ENCODE measurements around the gene DCLRE1B.
"Not testable (repeated sequence)": the region's sequence is repeated elsewhere in the genome, so short reads cannot be mapped to it uniquely, and the experiment has no call there.

DNA sequence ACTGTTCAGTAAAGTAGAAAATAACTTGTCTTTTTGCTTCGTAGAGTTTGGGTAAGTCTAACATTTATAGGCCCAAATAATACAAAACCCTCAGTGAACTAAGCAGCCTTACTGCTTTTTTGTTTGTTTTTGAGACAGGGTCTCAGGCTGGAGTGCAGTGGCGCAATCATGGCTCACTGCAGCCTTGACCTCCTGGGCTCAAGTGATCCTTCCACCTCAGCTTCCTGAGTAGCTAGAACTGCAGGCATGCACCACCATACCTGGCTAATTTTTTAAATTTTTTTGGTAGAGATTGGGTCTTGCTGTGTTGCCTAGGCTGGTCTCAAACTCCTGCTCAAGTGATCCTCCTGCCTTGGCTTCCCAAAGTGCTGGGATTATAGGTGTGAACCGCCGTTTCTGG, 43.0 kb downstream of the DCLRE1B start:
- TF ChIP-seq POLR2A, CTCF (IDR thresholded peaks at IDR 0.05): not testable (repeated sequence)
